HS-5 (cell line): Measurements from ENCODE around the gene WDR47.
"Not testable (repeated sequence)": the region's sequence is repeated elsewhere in the genome, so short reads cannot be mapped to it uniquely, and the experiment has no call there.

ENCODE experiments used
- DNase-seq: peaks from one replicate; pipeline ENCODE4 v3.0.0-alpha.2; 2012; ENCODE audit warnings: low read depth

The WDR47 gene

DNA sequence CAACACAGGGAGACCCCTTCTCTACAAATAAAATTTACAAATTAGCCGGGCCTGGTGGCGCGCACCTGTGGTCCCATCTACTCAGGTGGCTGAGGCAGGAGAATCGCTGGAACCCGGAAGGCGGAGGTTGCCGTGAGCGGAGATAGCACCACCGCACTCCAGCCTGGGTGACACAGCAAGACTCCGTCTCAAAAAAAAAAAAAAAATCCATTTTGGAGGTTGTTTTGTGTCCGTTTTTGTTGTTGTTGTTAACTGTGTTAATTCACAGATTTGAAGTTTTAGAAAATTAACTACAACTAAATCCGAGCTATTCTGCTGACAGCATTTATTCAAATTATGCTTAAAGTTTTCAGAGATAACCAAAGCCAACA lies 79.2 kb downstream of the WDR47 start:
- DNase-seq = no peak

DNA sequence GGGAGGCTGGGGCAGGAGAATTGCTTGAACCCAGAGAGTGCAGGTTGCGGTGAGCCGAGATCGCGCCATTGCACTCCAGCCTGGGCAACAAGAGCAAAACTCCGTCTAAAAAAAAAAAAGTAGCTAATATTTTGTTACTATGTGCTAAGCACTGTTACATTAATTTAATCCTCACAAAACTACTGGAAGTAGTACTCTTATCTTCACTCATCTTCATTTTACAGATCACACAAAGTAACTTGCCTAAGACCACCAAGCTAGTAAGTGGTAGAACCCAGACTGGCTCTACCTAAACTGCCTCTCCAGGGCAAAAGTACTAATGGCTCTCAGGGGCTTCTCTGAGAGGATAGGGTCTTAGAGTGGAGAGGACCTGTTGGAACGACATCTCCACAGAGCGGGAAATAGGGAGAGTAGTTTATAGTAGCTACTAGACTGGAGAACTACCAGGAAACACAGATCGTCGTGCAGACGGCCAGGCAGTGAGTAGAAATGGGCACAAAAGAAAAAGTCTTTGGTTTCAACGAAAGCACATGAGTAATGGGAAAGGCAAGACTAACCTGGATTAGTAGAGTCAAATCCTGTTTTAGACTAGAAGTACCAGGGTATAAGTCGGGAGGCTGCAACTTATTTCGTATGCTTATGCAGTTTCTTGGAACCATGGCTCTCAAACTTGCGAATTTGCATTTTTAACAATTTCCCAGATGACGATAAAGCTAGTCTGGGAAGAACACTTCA lies 80.0 kb downstream of the WDR47 start:
- DNase-seq = no peak

DNA sequence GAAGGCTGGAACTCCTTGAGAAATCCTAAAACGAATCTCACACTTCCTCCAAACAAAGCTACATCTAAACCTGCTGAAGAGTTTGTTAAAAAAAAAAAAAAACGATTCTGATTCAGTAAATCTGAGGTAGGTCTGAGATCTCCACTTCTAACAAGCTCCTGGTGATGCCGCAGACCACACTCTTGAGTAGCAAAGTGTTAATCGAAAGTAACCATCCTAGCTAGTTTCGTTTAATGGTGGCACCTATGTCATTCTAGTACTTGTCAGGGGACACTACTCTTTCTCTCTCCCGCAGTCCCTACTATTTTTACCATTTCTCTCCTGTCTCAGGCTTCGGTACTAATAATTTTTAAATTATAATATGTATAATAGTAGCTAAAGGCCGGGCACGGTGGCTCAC lies 80.7 kb downstream of the WDR47 start:
- no peak for DNase-seq

DNA sequence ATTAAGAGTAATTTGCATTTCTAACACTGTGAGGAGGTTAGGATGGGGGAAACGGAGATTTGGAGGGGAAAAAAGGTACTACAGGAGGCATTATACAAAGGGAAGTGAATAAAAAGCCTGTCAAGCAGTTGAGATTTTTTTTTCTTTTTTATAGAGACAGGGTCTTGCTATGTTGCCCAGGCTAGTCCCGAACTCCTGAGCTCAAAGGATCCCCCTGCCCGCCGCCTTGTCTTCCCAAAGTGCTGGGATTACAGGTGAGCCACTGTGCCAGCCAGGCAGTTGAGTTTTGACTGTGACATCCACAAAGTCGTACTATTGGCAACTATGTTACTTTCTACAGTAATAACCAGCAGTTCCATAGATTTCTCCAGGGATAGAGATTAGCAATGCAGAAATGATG lies 81.2 kb downstream of the WDR47 start:
- DNase-seq = no peak

GRCh38 chr1:108957888-108958287 lies 84.0 kb downstream of the WDR47 start:
- DNase-seq = no peak

- no peak for DNase-seq
Observed at GRCh38 chr1:108955881-108956280, 86.0 kb downstream of the WDR47 start.

DNA sequence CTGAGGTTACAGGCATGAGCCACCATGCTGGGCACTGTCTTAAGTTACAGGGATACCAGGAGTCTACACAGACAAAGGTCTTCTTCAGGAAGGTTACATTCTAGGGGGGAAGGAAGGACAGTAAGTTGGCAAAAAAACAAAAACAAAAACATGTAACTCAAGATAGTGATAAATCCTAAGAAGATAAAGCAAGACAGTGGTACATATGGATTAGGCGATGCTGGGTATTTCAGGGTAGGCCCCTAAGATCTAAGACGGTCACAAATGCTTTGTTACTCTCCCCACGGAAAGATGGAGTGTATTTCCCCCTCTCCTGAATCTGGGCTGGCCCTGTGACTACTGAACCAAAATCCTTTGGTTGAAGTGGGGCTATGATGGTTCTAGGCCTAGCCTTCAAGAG lies 86.8 kb downstream of the WDR47 start:
- no peak for DNase-seq

- DNase-seq = no peak
Observed at GRCh38 chr1:108953452-108953851, 88.5 kb downstream of the WDR47 start.

DNA sequence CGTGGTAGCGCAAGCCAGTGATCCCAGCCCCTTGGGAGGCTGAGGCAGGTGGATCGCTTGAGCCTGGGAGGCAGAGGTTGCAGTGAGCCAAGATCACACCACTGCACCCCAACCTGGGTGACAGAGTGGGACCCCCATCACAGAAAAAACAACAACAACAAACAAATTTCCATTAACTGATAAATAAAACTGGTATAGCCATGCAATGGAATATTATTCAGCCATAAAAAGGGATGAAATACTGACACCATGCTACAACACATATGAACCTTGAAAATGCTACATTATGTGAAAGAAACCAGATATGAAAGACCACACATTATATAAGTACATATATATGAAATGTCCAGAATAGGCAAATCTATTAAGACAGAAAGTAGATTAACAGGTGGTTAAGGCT lies 90.7 kb downstream of the WDR47 start:
- DNase-seq = no peak

GRCh38 chr1:108949044-108949443 lies 92.9 kb downstream of the WDR47 start:
- DNase-seq = no peak

- no peak for DNase-seq
Observed at GRCh38 chr1:108947871-108948525, 93.9 kb downstream of the WDR47 start.

GRCh38 chr1:108936170-108936569 lies 105.7 kb downstream of the WDR47 start:
- DNase-seq = no peak

GRCh38 chr1:108933944-108934343 lies 108.0 kb downstream of the WDR47 start:
- no peak for DNase-seq

GRCh38 chr1:108927565-108927964 lies 114.3 kb downstream of the WDR47 start:
- not testable (repeated sequence) for DNase-seq

- DNase-seq = no peak
Observed at GRCh38 chr1:108925920-108926319, 116.0 kb downstream of the WDR47 start.
